ENCODE results near the gene GZMA.
"Not testable (repeated sequence)": the region's sequence is repeated elsewhere in the genome, so short reads cannot be mapped to it uniquely, and the experiment has no call there.

GZMA gene

DNA sequence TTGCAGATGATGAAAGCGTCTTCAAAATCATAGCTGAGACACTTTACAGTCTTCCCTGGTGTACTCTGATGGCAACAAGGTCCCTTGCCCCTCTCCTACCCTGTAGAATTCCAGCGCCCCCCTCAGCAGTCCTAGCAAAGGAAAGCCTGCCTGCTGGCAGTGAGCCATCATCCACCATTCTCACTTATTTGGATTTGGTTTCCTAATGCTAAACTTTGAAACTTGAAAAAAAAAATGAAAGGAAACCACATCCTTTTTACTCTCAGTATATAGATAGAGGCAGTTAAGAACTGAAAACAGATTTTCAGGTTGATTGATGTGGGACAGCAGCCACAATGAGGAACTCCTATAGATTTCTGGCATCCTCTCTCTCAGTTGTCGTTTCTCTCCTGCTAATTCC, at the start of gene GZMA:
Gene GZMA, plus strand, starts transcription at position 299 of the 400 bp plus-strand sequence. Its CDS starts 37 bp downstream, at position 336.
- DNase-seq, result no peak

DNA sequence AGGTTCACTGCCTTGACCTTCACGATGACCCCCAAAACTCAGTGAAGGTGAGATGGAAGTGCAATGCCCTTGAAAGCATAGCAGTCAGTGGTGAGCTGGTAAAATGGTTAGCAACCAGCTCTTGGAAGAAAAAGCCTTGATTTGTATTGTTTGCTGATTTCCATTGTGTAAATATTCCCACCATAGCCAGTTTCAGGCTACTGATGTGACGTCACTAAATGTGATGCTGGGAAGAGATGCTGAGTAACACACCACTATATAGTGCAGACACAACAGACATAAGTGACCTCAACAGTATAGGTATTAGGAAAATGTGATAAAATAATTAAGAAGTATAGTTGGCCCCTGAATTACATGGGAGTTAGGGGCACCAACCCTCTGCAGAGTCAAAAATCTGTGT, 47.3 kb upstream of the GZMA start:
- DNase-seq, result no peak

DNA sequence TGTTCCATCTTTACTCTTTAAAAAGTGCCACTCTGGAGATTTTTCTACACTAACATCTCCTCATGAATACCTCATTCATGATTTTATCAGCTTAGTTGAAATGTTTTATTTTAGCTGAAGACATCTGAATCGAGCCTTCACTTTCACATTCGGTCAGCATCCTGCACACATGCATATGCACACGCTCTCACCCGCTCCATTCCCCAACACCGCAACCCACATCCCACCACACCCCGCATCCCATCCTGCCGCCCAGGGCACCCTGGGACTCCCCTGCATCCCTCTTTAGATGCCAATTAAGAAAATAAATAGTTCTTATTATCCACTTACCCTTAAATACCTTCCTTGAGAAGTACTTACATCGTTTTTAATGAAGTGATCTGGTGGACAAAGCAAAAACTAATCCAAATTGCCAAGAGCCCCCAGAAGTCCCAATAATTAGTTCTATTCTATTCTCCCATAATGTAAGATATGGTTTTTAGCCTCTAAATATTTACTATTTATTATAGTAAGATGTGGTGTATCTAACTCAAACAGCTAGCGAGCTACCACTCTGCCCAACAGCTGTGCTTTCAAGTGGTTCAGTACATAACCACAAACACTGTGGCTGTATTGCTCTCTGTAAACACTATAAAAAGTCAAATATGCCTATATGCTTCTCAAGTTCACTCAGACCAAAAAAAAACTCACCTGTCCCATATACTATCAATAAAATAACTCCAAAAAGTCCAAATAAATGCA, 40.2 kb upstream of the GZMA start:
- no peak for DNase-seq

DNA sequence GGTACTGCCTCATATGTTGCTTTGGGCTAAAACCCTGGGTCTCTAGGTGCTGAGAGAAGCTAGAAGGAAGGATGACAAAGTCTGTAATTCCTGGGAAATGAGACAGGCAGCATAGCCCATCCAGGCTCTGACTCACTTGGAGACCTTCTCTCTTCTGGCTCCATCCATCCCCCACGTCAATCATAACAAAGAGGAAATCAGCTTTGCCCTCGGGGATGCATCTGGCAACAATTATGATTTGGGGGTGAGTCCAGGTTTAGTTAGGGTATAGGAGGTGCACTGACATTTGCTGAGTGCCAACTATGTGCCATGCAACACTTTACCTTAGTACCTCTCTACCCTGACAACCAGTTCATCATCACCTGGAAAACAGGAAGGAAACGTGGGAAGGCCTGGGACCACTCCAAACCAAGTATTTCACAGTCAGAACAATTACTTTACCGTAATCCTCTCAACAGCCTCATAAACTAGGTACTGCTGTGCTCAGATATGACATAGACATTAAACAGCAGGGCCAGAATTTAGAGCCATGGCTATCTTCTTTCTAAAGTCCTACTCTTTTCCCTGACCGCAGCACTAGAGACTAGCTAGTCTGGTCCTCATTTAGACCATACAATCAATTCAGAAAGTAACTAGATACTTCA, 39.1 kb upstream of the GZMA start:
- no peak for DNase-seq

DNA sequence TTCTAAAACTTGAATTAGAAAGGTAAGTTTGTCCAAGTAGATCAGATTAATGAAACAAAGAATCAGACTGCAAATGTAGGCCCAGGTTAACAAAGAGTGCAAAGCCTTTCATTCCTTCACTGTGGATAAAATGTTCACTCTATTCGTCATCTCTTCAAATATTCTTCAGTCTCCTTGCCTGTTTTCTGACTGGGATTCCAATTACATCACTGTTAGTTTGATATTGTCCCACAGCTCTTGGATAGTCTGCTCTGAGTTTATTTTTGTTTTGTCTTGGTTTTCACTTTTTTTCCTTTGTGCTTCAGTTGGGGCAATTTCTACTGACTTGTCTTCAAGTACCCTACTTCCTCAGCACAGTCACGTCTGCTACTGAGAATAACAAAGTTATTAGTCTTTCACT, 38.5 kb upstream of the GZMA start:
- DNase-seq, result no peak

DNA sequence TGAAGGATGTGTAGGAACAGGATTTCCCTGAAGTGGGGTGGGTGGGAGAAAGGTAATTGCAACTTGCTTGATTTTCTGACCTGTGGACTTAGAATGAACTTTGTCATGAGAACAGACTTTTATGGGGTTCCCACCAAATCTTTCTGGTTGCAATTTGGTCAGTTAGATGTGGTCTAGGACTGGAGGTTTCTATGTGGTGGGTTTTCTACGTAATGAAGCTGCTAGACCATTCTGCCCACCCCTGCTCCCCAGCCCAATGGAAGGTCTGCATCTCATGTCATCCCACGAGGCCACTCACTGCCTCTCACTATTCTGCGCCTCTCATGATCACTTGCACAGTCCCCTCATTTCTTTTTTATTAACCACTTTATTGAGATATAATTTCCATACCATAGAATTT, 37.9 kb upstream of the GZMA start:
- no peak for DNase-seq

DNA sequence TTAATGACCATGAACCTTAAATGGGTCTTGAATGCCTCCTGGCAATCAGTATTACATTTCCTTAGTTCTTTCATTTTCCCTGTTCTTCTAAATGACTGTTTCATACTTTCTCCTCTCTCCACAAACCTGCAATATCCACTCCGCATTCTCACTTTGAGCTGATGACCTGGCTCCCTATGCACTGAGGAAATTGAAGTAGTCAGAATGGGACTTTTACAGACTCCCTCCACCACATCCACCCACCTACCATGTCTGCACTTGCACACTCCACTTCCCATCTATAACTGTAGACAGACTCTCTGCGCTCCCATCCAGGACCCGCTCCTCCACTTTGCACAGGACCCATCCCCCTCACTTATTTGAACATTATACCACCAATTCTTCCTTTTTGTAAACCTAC, 36.2 kb upstream of the GZMA start:
- DNase-seq, result no peak

DNA sequence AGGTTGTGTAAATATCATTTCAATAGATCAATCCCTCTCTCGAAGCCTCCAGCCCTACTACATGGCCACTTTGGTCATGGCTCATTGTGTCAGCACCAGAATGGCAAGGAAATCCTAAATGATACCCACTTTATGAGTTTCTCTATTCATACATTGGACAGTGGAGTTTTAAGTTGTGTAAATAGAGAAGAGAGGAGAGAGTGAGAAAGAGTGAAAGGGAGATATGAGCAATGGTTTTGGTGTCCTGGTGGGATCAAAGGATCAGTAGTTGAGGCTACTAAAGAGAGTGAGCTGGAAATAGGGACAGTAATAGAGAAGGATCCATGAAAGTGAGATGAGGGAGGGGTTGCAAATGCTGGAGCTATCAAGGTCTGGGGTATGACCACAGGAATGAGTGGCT, 31.5 kb upstream of the GZMA start:
- no peak for DNase-seq

DNA sequence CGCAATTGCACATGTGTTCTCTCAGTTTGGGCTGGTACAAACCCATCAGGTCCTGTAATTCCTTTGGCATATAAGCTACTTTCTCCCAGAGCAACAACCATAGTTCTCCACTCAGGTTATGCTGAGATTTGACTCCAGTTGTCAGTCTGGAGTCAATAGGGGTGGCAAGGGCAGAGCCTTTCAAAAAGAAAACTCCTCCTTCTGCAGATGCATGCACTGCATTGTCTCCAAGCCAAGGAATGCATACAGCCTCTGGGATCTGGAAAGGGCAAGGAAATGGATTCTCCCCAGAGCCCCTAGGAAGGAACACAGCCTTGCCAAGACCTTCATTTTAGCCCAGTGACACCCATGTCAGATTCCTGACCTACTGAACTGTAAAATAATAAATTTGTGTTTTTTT, 31.0 kb upstream of the GZMA start:
- DNase-seq, result no peak

DNA sequence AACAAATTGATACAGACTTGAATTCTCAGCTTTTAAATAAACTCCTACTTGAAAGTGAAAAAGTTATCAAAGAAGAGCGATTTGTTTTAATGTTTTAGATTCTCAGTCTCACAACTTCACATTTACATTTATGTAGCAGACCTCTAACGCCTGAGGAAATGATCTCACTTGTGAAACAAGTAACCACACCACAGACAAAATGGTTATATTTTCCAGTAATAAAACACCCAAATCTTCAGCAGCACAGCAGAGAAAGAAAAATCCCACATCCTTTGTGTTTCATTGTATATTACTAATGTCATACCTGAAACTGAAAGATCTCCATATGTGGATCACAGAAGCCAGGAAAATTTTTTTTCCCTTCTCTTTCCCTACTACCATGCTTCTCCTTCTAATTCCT, 29.8 kb upstream of the GZMA start:
- DNase-seq, result no peak

DNA sequence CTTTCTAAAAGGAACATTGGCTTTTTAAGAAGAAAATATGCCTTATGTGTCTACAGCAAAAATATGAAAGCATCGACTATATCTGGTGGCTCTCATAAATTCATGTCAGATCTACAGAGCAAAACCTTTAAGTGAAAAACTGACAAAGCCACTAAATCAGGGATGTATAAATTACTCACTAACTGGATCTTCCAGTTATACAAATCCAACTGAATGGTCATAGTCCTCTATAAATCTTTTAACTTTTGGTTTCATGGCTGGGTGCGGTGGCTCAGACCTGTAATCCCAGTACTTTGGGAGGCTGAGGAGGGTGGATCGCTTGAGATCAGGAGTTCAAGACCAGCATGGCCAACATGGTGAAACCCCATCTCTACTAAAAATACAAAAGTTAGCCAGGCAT, 29.2 kb upstream of the GZMA start:
- DNase-seq, result no peak

DNA sequence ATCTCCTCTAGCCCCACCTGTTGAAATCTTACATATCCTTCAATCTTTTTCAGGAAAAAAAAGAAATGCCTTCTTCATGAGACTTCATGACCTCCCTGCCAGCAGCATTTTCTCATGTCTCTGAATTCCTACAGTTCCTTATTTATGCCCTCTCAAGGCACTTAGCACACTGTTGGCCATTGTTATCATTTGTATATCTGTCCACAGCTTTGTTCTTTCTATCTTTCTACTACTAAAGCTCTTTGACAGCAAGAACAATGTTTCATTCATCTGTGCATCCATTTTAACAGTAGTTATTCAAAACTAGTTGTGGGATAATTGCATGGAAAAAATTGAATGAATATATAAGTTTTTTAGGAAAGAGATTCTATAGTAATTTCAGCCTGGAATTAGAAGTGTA, 20.9 kb upstream of the GZMA start:
- DNase-seq, result no peak

DNA sequence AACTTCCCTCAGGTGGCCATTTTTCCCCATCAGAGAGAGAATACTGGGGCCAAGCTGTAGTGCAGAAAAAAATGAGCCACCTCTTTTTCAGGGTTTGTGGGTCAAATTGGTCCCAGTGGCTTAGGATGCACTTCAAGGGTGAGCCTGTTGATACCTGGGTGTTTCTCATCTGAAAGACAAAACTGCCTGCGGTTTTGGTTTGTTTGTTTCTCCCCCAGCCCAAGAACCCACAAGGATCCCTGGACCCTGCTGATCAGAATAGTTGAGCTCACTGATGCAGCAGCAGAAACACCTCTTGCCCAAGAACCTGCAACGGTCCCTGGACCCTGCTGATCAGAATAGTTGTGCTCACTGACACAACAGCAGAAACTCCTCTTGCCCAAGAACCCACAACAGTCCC, 13.1 kb upstream of the GZMA start:
- DNase-seq, result not testable (repeated sequence)

DNA sequence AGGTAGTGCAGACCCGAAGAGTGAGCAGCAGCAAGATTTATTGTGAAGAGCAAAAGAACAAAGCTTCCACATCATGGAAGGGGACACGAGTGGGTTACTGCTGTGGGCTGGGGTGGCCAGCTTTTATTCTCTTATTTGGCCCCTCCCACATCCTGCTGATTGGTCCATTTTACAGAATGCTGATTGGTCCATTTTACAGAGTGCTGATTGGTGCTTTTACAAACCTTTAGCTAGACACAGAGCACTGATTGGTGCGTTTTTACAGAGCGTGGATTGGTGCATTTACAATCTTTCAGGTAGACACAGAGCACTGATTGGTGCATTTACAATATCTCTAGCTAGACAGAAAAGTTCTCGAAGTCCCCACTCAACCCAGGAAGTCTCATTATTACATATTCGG, 11.4 kb upstream of the GZMA start:
- not testable (repeated sequence) for DNase-seq

DNA sequence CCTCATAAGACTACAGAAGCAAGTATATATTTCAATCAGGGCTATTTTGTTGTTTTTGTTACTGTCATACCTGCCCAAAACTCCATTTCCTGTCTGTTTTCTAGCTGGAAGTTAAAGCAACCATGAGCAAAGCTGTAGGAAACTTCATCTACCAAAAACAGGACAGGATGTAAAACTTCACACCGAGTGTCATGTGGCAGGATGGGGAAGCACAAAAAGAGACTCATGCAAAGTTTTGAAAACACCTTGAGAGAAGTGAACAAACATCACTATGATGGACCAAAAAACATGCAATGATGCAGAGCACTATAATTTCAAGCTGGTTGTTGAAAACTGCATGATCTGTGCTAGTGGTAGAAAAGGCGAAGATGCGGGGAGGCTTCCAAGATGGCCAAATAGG, 6.3 kb upstream of the GZMA start:
- DNase-seq, result no peak

DNA sequence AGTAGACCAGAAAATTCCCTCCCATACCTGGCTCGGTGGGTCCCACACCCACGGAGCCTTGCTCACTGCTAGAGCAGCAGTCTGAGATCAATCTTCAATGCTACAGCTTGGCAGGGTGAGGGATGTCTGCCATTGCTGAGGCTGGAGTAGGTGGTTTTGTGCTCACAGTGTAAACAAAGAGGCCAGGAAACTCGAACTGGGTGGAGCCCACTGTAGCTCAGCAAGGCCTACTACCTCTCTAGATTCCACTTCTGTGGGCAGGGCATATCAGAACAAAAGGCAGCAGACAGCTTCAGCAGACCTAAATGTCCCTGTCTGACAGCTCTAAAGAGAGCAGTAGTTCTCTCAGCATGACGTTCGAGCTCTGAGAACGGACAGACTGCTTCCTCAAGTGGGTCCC, 5.6 kb upstream of the GZMA start:
- no peak for DNase-seq

DNA sequence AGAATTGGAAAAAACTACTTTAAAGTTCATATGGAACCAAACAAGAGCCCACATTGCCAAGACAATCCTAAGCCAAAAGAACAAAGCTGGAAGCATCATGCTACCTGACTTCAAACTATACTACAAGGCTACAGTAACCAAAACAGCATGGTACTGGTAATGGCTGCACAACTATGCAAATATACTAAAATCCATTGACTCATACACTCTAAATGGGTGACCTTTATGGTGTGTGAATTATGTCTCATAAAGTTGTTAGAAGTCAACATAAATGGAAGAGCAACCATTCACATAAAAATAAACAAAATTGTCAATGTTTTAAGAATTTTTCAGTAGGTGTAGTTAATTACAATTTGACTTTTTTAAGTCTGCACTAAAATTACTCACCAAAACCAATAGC, 1.3 kb upstream of the GZMA start:
- DNase-seq, result not testable (repeated sequence)

DNA sequence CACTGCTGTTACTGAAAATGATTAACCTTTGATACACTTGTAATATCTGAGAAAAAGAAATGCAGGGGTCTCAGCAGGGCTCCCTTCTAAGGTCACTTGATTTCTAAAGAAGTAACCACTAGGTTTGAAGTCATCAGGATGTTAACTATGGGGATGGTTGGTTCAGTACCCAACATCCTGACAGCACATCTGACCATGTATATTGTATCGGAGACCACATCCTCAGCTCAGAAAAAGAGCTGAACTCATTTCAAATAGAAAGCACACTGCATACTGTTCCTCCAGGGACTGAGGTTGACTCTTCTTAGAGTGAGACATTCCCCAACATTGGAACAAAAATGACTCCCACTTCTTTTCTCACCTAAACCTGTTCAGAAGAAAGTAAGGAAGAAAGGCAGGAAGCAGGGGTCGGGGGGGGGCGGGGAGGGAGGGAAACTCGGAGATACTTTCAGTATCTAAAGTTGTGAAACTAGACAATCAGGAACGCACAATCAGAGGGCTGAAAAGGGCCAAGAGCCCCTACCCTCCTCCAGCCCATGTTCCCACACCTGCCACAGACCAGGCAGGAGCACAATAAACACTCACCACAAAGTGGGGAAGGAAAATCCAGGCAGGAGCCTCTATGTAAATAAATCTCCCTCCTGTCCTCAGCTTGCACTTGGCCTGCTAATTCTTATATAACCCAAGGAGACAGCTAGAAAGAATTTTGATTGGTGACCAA, 730 bp upstream of the GZMA start:
- DNase-seq, result no peak

DNA sequence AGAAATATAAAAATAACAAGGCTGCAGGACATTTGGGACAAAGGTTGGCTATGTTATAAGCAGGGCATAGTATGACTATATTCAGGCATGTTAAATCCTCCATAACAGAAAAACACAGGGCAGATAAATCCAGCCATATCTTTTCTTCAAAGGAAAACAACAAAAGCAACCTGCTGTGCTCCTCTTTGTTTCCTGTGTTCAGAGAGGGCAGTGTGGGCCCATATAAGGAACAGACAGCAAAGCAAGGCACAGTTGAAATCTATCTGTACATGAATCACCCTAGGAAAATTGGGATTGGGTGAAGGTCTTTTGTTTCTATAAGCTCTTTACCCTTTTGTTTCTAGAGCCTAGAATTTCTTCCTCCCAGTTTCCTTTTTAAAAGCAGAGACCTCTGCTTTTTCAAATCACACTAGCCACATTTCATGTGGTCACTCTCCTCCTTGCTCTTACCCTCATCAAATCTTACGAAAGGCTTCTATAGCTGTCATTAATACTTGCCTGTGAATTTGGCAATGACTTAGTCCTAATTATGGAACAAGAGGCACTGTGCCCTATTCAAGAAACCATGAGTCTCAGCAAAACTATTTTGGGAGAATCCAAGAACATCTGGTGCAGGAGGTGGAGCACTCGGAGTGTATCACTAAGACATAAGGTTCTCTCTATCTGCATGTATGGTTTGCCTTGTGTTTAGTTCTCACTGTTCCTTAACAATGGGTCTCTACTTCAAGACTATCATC, 1.8 kb downstream of the GZMA start:
- no peak for DNase-seq

DNA sequence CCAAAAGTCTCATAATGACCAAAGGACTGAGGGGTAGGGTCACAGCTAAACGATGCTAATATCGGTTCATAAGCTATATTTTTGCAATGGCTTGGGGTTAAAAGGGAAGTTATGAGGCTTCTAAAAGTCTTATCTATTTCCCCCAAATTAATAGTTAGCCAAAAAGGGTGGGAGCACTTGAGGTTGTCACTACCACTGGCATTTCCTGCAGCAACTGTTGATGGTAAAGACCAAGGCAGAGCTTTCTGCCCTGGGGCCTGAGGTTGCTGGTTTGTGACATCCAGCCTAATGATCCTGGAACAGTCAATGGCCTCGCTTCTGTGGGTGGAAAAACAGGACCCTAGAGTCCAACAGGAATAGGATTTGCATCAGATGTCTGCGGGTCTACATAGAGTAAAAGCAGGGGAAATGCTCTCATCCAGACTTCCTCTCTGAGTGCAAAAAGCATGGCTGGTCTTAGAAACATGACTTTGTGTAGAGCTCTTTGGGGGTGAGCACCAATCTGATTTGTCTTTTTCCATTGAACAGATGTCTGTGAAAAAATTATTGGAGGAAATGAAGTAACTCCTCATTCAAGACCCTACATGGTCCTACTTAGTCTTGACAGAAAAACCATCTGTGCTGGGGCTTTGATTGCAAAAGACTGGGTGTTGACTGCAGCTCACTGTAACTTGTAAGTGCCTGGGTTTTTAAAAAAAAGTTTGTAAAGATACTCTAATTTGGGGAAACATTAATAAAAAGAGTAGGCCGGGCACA, 2.7 kb downstream of the GZMA start:
- no peak for DNase-seq

DNA sequence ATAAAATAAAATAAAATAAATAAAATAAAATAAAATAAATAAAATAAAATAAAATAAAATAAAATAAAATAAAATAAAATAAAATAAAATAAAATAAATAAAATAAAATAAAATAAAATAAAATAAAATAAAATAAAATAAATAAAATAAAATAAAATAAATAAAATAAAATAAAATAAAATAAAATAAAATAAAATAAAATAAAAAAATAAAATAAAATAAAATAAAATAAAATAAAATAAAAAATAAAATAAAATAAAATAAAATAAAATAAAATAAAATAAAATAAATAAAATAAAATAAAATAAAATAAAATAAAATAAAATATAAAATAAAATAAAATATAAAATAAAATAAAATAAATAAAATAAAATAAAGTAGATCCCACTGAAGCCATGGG, 3.5 kb downstream of the GZMA start:
- not testable (repeated sequence) for DNase-seq

DNA sequence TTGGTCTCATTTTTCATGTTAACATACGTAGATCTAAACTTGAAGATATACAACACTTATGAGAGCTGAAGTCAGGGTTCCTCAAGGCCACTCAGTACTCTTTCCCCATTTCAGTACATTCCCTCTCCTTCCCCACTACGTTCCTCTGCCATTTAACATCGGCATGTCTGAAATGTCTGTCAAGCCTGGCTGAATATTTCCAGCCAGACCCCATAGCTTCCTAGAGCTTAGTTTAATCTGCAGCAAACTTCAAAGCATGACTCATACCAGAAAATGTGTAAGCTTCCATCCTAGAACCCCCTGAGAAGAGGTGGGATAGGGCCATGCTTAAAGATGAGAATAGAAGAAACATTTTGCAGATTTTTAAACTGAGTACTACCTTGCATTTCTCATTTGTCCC, 6.2 kb downstream of the GZMA start:
- no peak for DNase-seq

DNA sequence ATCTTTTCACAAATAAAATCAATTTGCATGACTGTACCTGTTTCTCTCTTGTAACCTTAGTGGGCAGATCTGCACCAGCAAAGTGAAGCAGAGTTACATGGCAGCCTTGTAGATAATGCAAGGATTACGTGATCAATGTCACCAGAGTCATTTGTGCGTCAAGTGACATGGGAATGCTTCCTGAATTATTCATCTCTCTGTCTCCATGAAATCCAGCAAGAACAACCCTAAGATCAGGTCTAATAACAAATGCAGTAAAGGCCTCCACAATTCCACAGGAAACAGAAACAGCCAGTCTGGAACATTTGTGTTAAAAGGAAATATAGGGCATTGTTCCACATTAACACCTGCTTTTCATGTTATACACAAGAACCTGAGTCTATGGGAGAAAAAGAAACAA, 7.8 kb downstream of the GZMA start:
- DNase-seq, result no peak
